Skin of body (tissue), 2 donors: ENCODE measurements around the gene NSG1. TPM values are rescaled to one million over a fixed set of nuclear protein-coding genes. Genes with fewer than 3 reads are reported as not detected.
"Not testable (repeated sequence)": the region's sequence is repeated elsewhere in the genome, so short reads cannot be mapped to it uniquely, and the experiment has no call there.

Source experiments
- DNase-seq: peaks from one replicate; lab custom pipeline; 2025; lab: John Stamatoyannopoulos, UW
- total RNA-seq: library from RNA; depleted of rRNA; stranded (reverse); fragments of >200 nt; gene quantifications from one replicate; pipeline ENCODE4 v1.2.3, GENCODE V29; 2014

Gene NSG1
- total RNA-seq, 1 donor from 2014 or later, result 13.3 TPM

- DNase-seq, result no peak
Measured at GRCh38 chr4:4432341-4433125, 45.6 kb downstream of the NSG1 start.

DNA sequence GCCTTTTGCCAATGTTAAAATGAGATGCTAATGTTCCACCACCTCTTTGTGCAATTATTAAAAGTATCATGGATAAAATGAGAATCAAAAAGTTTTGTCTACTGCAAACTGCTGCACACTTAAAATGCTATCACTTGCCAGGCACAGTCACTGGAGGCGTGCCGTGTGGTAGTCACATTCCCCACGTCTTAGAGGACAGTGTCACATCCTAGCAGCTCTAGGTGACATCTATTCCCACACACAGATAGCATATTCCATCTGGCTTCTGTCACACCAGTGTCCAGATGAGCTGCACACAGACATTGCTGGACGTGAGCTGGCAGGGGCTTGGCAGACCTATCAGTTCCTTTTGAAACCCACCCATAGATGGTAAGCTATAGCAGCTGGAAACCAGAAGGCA, 47.0 kb downstream of the NSG1 start:
- no peak for DNase-seq

DNA sequence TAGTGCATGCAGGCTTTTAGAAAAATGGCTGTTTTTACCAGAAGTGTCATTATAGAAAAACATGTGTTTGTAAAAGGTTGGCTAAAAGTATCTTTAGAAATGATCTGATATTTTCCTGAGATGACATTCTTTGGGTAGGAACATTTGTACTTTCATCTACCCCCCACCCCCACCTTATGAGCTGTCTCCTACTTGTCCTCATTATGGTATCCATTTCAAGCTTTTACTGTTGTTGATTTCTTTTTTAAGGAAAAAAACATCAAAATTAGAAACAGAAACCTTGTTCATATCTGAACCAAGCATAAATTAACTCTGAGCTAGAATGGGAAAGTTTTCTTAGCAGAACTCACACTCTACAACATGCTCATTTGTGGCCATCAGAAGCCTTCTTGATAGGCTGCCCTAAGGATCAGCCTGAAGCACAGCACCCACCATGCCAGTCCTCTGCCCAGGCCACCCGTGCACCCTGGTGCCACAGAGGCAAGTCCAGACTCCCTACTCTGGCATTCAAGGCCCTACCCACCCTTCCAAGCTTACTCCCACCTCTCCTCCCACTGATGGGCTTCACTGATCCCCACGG, 49.4 kb downstream of the NSG1 start:
- DNase-seq, result no peak

DNA sequence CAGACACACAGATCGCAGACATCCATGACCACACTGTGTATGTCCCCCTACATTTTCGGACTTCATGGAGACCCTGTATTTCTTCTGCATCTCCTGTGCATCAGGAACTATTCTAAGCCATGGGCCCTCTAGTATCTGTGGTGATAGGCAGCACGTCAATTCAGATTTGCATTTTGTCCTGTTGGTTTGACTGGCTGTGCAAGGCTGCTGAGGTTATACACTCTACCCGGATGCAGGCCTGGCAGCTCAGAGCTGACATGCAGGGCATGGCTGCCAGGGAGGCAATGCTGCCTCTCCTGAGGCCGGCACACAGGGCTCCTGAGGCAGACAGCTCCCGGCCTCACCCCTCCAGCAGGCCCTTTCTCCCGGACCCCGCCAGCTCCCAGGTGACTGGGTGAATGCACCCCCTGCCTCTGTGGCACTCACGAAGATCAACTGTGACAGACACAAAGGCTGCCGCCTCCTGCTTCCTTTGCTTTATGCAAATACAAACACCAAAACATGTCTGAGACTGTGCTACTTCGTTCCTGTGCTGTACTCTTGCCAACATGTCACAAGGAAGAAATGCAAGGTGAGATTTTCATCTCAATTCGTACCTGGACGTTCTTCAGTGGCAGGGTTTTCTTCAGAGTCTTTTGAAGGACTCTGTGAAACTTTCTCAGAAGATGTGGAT, 51.0 kb downstream of the NSG1 start:
- DNase-seq, result no peak

DNA sequence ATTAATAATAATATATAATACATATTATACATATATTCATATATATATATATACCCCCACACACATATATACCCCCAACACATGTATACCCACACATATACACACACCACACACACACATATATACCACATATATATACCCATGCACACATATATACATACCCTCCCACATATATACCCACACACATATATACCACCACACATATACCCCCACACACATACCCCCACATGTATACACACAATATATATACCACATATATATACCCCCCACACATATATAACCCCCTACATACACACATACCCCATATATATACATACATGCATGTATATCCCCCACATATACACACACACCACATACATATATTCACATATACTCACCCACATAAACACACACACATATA, 52.0 kb downstream of the NSG1 start:
- DNase-seq, result no peak

GRCh38 chr4:4439782-4440181, 52.9 kb downstream of the NSG1 start:
- DNase-seq, result no peak

DNA sequence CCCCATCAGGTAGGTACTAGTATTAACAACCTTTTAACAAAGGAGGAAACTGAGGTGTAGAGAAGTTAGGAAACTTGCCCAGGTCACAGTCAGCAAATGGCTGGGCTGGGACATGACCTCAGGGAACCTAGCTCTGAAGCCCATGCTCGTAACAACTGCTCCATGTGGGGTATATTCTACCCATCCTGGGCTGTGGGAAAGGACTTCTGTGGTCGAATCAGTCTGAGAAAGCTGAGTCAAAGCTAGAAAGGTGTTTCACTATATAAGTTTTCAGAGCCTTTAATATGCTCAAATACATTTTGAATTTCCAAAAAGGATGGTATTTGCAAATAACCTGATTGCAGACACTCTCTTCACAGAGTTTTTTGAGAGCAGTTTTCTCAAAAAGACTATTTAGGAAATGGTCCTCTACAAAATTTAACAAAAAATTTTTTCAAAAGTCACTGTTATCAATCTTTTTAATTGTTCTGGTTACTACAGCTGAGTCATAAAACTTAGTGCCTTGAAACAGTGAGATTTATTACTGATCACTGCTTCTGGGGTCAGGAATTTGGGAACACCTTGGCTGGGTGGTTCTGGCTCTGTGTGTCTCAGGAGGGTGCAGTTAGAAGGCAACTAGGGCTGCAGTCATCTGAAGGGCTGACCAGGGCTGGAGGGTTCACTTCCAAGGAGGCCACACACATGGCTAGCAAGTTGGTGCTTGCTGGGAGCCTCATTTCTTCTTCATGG, 53.6 kb downstream of the NSG1 start:
- DNase-seq, result no peak

- DNase-seq, result no peak
Measured at GRCh38 chr4:4443821-4444220, 56.9 kb downstream of the NSG1 start.

- DNase-seq, result no peak
Measured at GRCh38 chr4:4446434-4446833, 59.5 kb downstream of the NSG1 start.

DNA sequence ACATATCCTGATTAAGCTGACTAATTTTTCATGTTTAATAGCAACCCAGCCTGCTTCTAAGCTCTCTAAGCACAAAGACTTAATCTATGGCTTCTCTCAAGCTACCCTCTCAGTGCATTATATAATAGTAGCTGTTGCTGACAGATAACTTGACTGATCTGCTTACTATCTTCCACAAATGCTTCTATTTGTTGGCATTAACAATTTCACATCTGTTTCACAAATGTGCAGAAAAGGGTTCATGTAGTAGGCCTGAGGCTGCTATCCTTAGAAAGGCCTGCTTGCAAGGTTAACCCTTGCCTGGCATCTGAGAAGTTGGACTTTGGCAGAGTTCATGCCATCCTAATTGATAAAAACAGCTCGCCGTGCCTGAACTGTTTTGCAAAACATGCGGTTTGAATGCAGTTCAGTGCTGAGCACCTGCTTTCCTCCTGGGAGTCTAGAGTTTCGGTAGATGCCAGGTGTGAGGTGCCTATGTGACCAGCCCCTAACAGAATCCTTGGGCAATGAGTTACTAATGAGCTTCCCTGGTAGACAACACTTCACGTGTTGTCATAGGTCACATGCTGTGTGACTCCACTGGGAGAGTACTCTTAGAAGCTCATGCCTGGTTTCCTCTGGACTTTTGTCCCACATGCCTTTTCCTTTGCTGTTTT, 68.4 kb downstream of the NSG1 start:
- peak; percentile 67 for DNase-seq

DNA sequence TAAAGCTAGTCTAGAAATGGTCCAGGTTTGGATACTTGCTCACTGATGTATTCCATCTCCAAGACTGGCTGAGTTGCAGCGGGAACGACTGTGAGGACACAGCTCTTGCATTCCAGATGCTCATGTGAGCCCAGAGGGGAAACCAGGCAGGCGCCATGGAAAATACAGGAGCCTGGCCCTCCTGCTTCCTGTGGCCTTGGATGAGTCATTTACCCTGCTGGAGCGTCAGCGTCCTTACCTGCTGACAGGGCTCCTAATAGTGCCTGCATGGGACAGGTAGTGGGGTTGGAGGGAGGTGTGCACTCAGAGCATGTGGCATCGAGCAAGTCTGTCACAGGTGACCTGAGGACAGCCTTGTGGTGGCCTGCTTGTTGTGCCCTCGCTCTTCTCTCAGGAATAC, 69.4 kb downstream of the NSG1 start:
- no peak for DNase-seq

DNA sequence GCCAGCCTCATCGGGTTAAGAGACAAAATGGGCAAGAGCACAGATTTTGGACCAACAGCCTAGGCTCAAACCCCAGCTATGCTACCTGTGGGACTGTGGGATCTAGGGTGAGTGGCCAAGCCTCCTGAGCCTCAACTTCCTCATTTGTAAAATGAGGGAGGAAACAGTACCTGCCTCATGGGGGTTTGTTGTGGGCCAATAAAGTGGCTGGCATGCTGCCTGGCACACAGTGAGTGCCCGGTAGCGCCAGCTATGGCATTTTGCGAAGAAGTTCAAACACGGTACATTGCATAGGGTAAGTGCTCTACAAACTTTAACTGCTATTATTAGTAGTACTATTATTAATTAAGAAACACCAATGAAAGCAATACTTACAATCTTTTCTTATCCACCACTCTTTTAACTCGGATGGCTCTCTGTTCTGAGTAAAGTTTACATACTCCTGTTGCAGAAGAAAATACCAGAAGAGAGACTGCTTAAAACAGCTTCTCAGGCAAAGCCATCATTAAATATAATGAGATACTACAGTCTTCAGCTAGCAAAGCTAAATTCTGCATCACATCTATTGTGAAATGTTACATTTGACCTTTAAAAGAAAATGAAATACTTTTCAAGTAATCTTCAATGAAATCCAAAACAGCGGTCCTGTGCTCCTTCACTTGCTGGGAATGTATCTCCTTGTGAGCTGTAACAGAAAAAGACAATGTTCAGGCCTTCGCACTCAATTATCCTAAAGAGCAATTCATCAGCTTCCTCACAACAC, 70.1 kb downstream of the NSG1 start:
- DNase-seq, result no peak

DNA sequence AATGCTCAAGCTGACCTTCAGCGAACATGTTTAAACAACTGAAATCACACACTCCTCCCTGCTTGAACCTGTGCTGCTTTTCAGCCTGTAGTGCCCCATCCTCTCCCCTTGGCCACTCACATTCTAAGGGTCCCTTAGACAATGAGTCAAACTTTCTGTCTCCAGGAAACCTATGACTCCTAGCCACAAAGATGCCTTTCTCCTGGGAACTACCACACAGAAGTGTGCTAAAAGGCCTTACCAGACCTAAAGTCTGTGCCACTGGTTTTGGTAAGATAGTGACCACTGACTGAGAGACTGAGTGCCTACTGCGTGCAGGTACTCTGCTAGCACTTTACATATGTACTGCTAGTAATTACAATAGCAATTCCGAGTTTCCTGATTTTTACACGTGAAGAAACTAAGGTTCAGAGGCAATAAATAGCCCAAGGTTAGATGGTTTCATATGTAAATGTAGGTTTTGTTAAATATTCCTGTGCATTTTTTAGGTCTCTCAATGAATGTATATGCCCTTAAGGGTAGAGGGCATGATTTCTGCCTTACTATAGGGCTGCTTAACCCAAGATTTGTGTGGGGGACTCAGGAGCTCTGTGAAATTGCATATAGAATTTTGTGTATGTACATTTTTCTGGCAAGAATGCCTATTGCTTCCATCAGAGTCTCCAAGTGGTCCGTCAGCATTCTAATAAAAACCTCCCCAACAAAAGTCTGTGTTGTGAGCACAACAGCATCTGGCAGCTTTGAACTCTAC, 71.1 kb downstream of the NSG1 start:
- no peak for DNase-seq

- no peak for DNase-seq
Measured at GRCh38 chr4:4459181-4459580, 72.3 kb downstream of the NSG1 start.

DNA sequence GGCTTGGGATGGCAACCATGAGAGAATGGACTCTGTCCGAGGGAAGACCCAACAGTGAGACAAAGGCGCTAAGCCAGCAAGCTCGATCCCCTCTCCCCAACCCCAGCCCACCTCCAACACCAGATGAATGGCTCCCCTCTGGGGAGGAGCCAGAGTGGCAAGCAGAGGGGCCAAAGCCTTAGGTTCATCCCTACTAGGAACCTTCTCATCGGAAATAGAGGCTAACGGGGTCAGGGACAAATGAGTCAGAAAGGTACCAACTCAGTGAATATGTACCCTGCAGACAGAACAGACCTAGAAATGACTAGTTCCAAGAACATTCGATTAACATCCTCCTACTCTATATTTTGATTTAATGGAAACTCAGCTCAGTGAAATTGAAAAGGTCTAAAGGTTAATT, 73.9 kb downstream of the NSG1 start:
- no peak for DNase-seq

GRCh38 chr4:4461178-4461577, 74.3 kb downstream of the NSG1 start:
- no peak for DNase-seq

GRCh38 chr4:4461850-4462249, 74.9 kb downstream of the NSG1 start:
- DNase-seq, result no peak

DNA sequence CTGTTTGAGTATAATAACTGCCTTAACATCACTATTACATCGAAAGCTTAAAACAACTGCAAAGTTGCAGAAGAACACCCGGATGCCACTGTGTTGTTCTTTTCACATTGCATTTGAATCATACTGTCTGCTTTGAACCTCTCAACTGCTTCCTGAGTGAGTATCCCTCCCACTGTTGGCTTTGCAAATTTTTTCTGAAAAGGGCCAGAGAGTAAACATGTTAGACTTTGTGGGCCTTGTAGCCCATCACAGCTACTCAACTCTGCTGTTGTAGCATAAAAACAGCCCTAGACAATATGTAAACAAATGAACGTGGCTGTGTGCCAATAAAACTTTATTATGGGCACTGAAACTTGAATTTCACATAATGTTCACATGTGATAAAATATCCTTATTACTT, 76.1 kb downstream of the NSG1 start:
- no peak for DNase-seq

DNA sequence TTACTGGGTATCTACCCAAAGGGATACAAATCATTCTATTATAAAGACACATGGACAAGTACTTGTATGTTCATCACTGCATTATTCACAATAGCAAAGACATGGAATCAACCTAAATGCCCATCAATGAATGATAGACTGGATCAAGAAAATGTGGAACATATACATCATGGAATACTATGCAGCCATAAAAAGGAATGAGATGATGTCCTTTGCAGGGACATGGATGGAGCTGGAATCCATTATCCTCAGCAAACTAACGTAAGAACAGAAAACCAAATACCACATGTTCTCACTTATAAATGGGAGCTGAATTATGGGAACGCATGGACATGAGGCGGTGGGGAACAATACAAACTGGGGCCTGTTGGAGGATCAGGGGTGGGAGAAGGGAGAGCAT, 78.3 kb downstream of the NSG1 start:
- not testable (repeated sequence) for DNase-seq
